HL-60/S4 treated with phorbol 12-myristate 13-acetate at 8.2 ng/mL for 4 days and 3 days (cell line): Measurements from ENCODE around the gene COL16A1.

ENCODE experiments used
- in situ Hi-C: fragments of 300-500 bp; cut with MboI; formaldehyde crosslinking; loops from 2 replicates; pipeline ENCODE4 v1.15.0; 2022; ENCODE audit warnings: low sequenced_read_pairs

COL16A1 gene

GRCh38 chr1:31628931-31629556 is 74.8 kb downstream of the COL16A1 start:
- in situ Hi-C loops: no loop called here

GRCh38 chr1:31627930-31628559 is 75.8 kb downstream of the COL16A1 start:
- in situ Hi-C loops: no loop called here

GRCh38 chr1:31627301-31627929 is 76.4 kb downstream of the COL16A1 start:
- in situ Hi-C loops: no loop called here

- in situ Hi-C loops: no loop called here
Measured at GRCh38 chr1:31626223-31627207, 77.3 kb downstream of the COL16A1 start.

GRCh38 chr1:31625561-31626222 is 78.1 kb downstream of the COL16A1 start:
- in situ Hi-C loops: no loop called here

- in situ Hi-C loops: no loop called here
Measured at GRCh38 chr1:31624731-31625514, 78.9 kb downstream of the COL16A1 start.

- in situ Hi-C loops: no loop called here
Measured at GRCh38 chr1:31624309-31624708, 79.5 kb downstream of the COL16A1 start.

GRCh38 chr1:31623365-31623764 is 80.5 kb downstream of the COL16A1 start:
- in situ Hi-C loops: no loop called here

GRCh38 chr1:31621847-31622730 is 81.7 kb downstream of the COL16A1 start:
- in situ Hi-C loops: no loop called here

GRCh38 chr1:31621498-31621820 is 82.4 kb downstream of the COL16A1 start:
- in situ Hi-C loops: no loop called here

- in situ Hi-C loops: no loop called here
Measured at GRCh38 chr1:31620631-31621497, 83.0 kb downstream of the COL16A1 start.

- in situ Hi-C loops: no loop called here
Measured at GRCh38 chr1:31618916-31619846, 84.6 kb downstream of the COL16A1 start.

GRCh38 chr1:31617916-31618746 is 85.7 kb downstream of the COL16A1 start:
- in situ Hi-C loops: no loop called here

GRCh38 chr1:31617218-31617915 is 86.5 kb downstream of the COL16A1 start, which contains the start of gene HCRTR1:
Gene HCRTR1 (plus strand): TSS chr1:31617689. CDS start chr1:31619193, 1,504 bp downstream.
- in situ Hi-C loops: no loop called here

- in situ Hi-C loops: no loop called here
Measured at GRCh38 chr1:31615939-31616338, 87.9 kb downstream of the COL16A1 start.
